G401 (cell line): ENCODE measurements around the gene PEDS1. TPM values are rescaled to one million over a fixed set of nuclear protein-coding genes. Genes with fewer than 3 reads are reported as not detected.
A peak's percentile ranks its signal among the peaks of the same experiment; 100 is the strongest.
"Not testable (repeated sequence)": the region's sequence is repeated elsewhere in the genome, so short reads cannot be mapped to it uniquely, and the experiment has no call there.

ENCODE experiments used
- DNase-seq: peaks from one replicate; pipeline ENCODE4 v3.0.0-alpha.2; 2015; ENCODE audit warnings: low spot score
- in situ Hi-C: cut with HindIII; loops from 2 replicates; pipeline ENCODE4 v1.10.0; 2016; ENCODE audit warnings: low sequenced_read_pairs, mixed read lengths
- total RNA-seq: library from RNA; depleted of rRNA; stranded (reverse); fragments of >200 nt; shearing (Covaris generic); gene quantifications from 2 replicates; pipeline ENCODE4 v1.2.3, GENCODE V29; 2014; rRNA removed

Gene PEDS1
- 42.7 and 45.5 TPM in 2 replicates for total RNA-seq

GRCh38 chr20:50153500-50154377 lies at the start of gene PEDS1:
Gene PEDS1, minus strand, starts transcription at chr20:50153723. Its CDS starts 86 bp downstream, at chr20:50153637.
- DNase-seq, result peak; percentile 78
- in situ Hi-C loops, result loop anchor here (10.0 kb wide), 1 partner anchor 169 kb away; the partner anchor contains the start of gene SNAI1

GRCh38 chr20:50202677-50203076 lies 49.2 kb upstream of the PEDS1 start:
- DNase-seq, result no peak
- in situ Hi-C loops, result no loop called here

- DNase-seq, in situ Hi-C loops: not testable (repeated sequence)
Measured at GRCh38 chr20:50201710-50202109, 48.2 kb upstream of the PEDS1 start.

GRCh38 chr20:50200482-50201104 lies 47.1 kb upstream of the PEDS1 start:
- in situ Hi-C loops, result no loop called here
- DNase-seq, result no peak

- DNase-seq, result no peak
- in situ Hi-C loops, result no loop called here
Measured at GRCh38 chr20:50199703-50200102, 46.2 kb upstream of the PEDS1 start.

- in situ Hi-C loops, result no loop called here
- DNase-seq, result no peak
Measured at GRCh38 chr20:50198716-50199115, 45.2 kb upstream of the PEDS1 start.

GRCh38 chr20:50198180-50198666 lies 44.7 kb upstream of the PEDS1 start:
- in situ Hi-C loops, result no loop called here
- no peak for DNase-seq

- in situ Hi-C loops, result no loop called here
- no peak for DNase-seq
Measured at GRCh38 chr20:50197463-50198179, 44.1 kb upstream of the PEDS1 start.

GRCh38 chr20:50196896-50197295 lies 43.4 kb upstream of the PEDS1 start:
- in situ Hi-C loops, result no loop called here
- no peak for DNase-seq

GRCh38 chr20:50196248-50196647 lies 42.7 kb upstream of the PEDS1 start:
- in situ Hi-C loops, result no loop called here
- DNase-seq, result no peak

GRCh38 chr20:50195524-50196120 lies 42.1 kb upstream of the PEDS1 start:
- in situ Hi-C loops, result no loop called here
- no peak for DNase-seq

GRCh38 chr20:50194831-50195523 lies 41.5 kb upstream of the PEDS1 start:
- no peak for DNase-seq
- in situ Hi-C loops, result no loop called here

- in situ Hi-C loops, result no loop called here
- no peak for DNase-seq
Measured at GRCh38 chr20:50194422-50194830, 40.9 kb upstream of the PEDS1 start.

- in situ Hi-C loops, result no loop called here
- DNase-seq, result no peak
Measured at GRCh38 chr20:50193836-50194421, 40.4 kb upstream of the PEDS1 start.

- in situ Hi-C loops, result no loop called here
- DNase-seq, result no peak
Measured at GRCh38 chr20:50193199-50193835, 39.8 kb upstream of the PEDS1 start.

- DNase-seq, result peak; percentile 36
Measured at GRCh38 chr20:50192364-50193198, 39.1 kb upstream of the PEDS1 start.

More at GRCh38 chr20:50192364-50193198, 39.1 kb upstream of the PEDS1 start:
- in situ Hi-C loops, result no loop called here
